ENCODE measurements around the gene ACSS3. TPM values are rescaled to one million over a fixed set of nuclear protein-coding genes. Genes with fewer than 3 reads are reported as not detected.

Gene ACSS3
- total RNA-seq, 1 donor from 2014 or later = not detected

DNA sequence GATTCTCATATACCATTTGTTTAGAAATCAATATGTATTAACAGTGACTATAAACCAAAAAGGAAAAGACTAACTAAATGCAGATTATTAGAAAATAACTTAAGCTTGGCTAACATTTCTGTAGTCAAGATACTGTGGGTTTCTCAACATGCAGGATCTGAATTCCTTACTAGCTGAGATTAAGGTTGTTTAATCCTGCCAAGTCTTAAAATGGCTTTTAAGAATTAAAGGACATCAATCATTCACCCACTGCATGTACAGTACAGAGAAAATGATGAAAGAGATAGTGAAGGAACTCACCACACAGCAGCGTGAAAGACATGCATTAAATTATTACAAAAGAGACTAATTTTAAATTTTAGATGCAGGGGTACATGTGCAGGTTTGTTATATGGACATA lies 3.8 kb downstream of the ACSS3 start:
- no peak overlapping the region for H3K27ac Mint-ChIP-seq
- intact Hi-C loops (cut with micrococcal nuclease) = no loop called here
- no peaks in the 10 kb centered on the region for H3K36me3 Mint-ChIP-seq (ENCODE audit: low read depth)
- H3K4me1 Mint-ChIP-seq (ENCODE audit: low read depth) = no peaks in the 10 kb centered on the region
- DNase-seq (ENCODE audit: low spot score) = no peak
- no peak overlapping the region for H3K4me3 Mint-ChIP-seq (ENCODE audit: low read depth)
- H3K27me3 Mint-ChIP-seq (ENCODE audit: low read depth) = peaks cover 8% of the 10 kb centered on the region
- H3K9me3 Mint-ChIP-seq = no peaks in the 10 kb centered on the region

DNA sequence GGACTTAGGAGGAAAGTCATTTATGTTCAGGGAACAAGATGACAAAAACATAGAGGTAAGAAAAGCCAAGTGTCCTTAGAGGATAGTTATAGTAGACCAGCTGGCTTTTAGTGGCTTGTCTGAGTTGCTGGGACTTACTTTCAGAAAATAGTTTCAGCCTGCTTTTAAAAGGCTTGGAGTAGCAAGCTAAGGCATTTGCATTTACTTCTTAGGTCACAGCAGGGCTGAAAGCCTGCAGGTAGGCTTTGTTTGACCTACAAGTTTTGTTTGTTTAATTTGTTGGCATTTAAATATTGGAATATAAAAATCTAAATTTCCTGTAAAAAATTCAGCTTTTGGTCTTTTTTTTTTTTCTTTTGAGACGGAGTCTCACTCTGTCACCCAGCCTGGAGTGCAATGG lies 5.1 kb downstream of the ACSS3 start:
- intact Hi-C loops (cut with micrococcal nuclease) = no loop called here
- no peaks in the 10 kb centered on the region for H3K36me3 Mint-ChIP-seq (ENCODE audit: low read depth)
- no peak overlapping the region for H3K4me3 Mint-ChIP-seq (ENCODE audit: low read depth)
- DNase-seq (ENCODE audit: low spot score) = no peak
- H3K9me3 Mint-ChIP-seq = no peaks in the 10 kb centered on the region
- peaks cover 3% of the 10 kb centered on the region for H3K27me3 Mint-ChIP-seq (ENCODE audit: low read depth)
- no peak overlapping the region for H3K27ac Mint-ChIP-seq
- no peaks in the 10 kb centered on the region for H3K4me1 Mint-ChIP-seq (ENCODE audit: low read depth)

DNA sequence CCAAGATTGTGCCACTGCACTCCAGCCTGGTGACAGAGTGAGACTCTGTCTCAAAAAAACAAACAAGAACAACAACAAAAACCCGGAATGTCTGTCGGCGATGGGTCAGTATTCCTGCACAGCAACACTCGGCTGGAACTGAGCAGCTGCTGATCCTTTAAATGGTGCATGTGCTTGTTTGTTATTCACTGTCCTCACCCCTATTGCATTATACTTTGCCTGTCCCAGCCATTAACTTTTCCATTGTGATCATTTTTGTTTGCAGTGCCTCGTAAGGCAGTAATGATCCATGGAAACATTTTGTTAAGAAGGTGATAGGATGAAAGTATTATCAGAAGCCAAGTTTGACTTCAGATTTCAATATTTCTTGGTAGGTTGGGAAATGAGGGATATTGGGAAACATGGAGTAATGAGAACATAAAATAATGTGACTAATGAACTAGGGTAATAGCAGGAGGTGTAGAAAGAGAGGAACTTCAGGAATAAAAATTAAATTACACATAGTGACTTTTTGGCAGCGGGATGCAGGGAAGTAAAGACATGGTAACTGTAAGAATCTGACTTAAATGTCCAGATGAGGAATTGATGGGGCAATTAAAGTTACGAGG lies 6.1 kb downstream of the ACSS3 start:
- H3K4me3 Mint-ChIP-seq (ENCODE audit: low read depth) = no peak overlapping the region

DNA sequence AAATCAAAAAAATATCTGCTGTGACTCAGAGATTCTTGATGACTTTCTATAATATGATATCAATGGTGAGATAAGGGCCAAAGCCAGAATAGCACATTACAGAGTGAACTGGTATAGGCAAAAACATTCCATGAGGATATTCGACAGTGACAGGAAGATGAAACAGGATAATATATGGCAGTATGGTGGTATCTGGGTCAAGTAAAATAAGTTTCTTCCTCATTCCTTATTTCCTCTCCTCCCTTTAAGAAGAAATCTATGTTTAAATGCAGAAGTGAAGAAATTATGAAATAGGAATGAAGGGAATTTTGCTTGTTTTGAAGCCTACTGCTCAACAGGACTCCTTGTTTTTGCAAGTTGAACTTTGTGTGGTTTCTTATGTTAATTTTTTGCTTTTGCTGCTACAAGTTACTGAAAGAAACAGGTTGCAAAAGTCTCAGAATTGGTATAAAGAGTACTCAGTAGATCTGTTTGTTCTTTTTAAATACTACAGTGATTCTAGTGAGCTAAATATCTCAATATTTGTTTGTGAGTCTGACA lies 7.0 kb downstream of the ACSS3 start:
- intact Hi-C loops (cut with micrococcal nuclease) = no loop called here
- Mint-ChIP-seq H3K9me3 (no peaks in the 10 kb centered on the region), H3K4me1 (ENCODE audit: low read depth) (no peaks in the 10 kb centered on the region), H3K36me3 (ENCODE audit: low read depth) (no peaks in the 10 kb centered on the region), H3K27me3 (ENCODE audit: low read depth) (no peaks in the 10 kb centered on the region), H3K4me3 (ENCODE audit: low read depth) (no peak overlapping the region), H3K27ac (no peak overlapping the region)
- no peak for DNase-seq (ENCODE audit: low spot score)

More for the DNA sequence above, 6.1 kb downstream of the ACSS3 start:
- no peak for DNase-seq (ENCODE audit: low spot score)
- Mint-ChIP-seq H3K36me3 (ENCODE audit: low read depth) (no peaks in the 10 kb centered on the region), H3K4me1 (ENCODE audit: low read depth) (no peaks in the 10 kb centered on the region), H3K27ac (no peak overlapping the region), H3K9me3 (no peaks in the 10 kb centered on the region), H3K27me3 (ENCODE audit: low read depth) (no peaks in the 10 kb centered on the region)
- intact Hi-C loops (cut with micrococcal nuclease) = no loop called here

DNA sequence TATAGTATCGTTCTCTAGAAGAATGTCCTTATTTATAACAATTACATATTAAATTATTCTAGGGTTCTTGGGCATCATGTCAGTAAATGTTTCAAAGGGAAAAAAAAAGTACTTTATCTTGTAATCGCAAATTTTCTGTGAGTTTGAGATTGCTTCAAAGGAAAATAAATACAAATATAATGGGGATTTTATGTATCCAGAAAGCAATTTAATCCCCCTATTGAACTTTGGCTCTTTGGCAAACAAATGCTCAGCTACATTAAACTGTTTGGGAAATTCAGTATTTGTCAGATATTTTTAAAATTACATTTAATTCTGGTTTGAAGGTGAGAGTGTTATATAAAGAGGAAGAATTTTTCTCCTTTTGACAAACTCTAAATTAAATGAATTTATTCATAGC lies 8.0 kb downstream of the ACSS3 start:
- no peak overlapping the region for H3K4me3 Mint-ChIP-seq (ENCODE audit: low read depth)
- H3K9me3 Mint-ChIP-seq = no peaks in the 10 kb centered on the region
- no peaks in the 10 kb centered on the region for H3K36me3 Mint-ChIP-seq (ENCODE audit: low read depth)
- no peak overlapping the region for H3K27ac Mint-ChIP-seq
- no peaks in the 10 kb centered on the region for H3K4me1 Mint-ChIP-seq (ENCODE audit: low read depth)
- intact Hi-C loops (cut with micrococcal nuclease) = no loop called here
- H3K27me3 Mint-ChIP-seq (ENCODE audit: low read depth) = no peaks in the 10 kb centered on the region
- no peak for DNase-seq (ENCODE audit: low spot score)

DNA sequence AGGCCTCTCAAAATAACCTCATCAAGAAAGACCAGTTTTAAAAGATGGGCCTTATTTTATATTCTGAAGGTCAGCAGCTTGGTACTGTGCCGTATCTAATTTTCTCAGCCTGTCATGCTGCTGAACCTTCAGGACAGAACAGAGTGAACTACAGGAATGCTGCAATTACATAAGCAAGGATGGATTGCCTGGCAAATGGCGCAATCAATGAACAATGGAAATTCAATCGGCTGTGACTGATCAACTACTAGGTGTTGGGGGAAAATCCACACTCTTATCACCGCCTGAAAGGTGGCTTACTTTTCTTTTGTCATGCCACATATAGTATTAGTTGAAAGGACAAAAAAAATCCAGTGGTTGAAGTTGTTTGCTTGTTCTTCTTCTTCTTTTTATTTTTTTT lies 8.5 kb downstream of the ACSS3 start:
- Mint-ChIP-seq H3K4me3 (ENCODE audit: low read depth) (no peak overlapping the region), H3K27me3 (ENCODE audit: low read depth) (no peaks in the 10 kb centered on the region), H3K4me1 (ENCODE audit: low read depth) (no peaks in the 10 kb centered on the region), H3K9me3 (no peaks in the 10 kb centered on the region), H3K36me3 (ENCODE audit: low read depth) (no peaks in the 10 kb centered on the region), H3K27ac (no peak overlapping the region)
- intact Hi-C loops (cut with micrococcal nuclease) = no loop called here
- no peak for DNase-seq (ENCODE audit: low spot score)

DNA sequence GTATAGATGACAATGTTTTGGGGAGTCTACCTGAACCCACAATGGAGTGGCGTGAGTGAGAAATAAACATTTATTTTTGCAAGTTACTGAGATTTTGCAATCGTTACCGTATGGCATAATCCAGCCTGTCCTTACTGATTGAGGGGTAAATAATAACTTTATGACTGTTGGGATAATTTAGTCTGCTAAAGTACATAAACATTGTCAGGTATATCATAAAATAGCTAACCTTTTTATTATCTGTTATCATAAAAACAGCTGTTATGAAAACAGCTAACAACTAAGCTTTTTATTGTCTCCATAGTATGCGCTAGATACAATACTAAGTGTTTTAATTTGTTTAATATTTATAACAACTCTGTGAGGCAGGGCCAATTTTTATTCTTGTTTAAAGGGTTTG lies 10.3 kb downstream of the ACSS3 start:
- Mint-ChIP-seq H3K36me3 (ENCODE audit: low read depth) (no peaks in the 10 kb centered on the region), H3K9me3 (no peaks in the 10 kb centered on the region), H3K4me1 (ENCODE audit: low read depth) (no peaks in the 10 kb centered on the region), H3K4me3 (ENCODE audit: low read depth) (no peak overlapping the region), H3K27me3 (ENCODE audit: low read depth) (no peaks in the 10 kb centered on the region), H3K27ac (no peak overlapping the region)
- intact Hi-C loops (cut with micrococcal nuclease) = no loop called here
- no peak for DNase-seq (ENCODE audit: low spot score)

DNA sequence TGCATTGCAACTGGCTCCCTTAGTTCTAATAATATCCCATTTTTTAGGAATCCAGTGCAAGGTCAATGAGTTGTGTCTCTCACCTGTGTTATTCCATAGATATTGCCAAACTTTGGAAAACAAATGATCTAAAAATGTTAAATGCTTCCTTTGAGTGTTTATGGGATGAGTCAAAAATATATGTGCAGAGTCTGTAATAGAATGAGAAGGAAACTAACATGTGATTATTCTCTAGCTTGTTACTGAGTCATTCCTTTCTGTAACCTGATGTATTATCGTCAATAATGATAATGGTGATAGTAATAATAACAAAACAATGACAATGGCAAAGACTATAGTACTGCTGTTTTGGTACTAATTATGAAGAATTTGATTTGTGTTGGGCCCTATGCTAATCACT lies 11.5 kb downstream of the ACSS3 start:
- intact Hi-C loops (cut with micrococcal nuclease) = no loop called here
- H3K27ac Mint-ChIP-seq = no peak overlapping the region
- H3K27me3 Mint-ChIP-seq (ENCODE audit: low read depth) = no peaks in the 10 kb centered on the region
- no peak for DNase-seq (ENCODE audit: low spot score)
- H3K9me3 Mint-ChIP-seq = no peaks in the 10 kb centered on the region
- H3K4me3 Mint-ChIP-seq (ENCODE audit: low read depth) = no peak overlapping the region
- H3K36me3 Mint-ChIP-seq (ENCODE audit: low read depth) = no peaks in the 10 kb centered on the region
- H3K4me1 Mint-ChIP-seq (ENCODE audit: low read depth) = no peaks in the 10 kb centered on the region

DNA sequence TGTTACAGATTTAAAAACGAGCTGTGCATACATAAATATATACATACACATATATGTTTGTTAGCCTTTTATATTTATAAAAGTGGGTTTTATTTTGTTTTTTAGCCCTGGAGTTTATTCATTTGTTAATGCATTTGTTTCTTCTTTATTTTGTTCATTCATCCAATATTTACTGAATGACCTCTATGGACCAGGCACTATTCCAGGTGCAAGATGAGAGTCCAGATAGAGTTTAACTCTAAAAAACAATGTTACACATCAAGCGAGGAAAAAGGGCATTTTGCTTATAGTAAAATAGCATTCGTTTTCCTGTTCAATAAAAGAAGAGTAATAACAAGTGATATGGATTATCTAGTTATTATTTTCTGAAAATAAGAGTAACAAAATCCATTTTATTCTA lies 14.2 kb downstream of the ACSS3 start:
- Mint-ChIP-seq H3K36me3 (ENCODE audit: low read depth) (no peaks in the 10 kb centered on the region), H3K27me3 (ENCODE audit: low read depth) (no peaks in the 10 kb centered on the region), H3K4me1 (ENCODE audit: low read depth) (no peaks in the 10 kb centered on the region), H3K9me3 (no peaks in the 10 kb centered on the region), H3K4me3 (ENCODE audit: low read depth) (no peak overlapping the region), H3K27ac (no peak overlapping the region)
- no peak for DNase-seq (ENCODE audit: low spot score)
- intact Hi-C loops (cut with micrococcal nuclease) = no loop called here

DNA sequence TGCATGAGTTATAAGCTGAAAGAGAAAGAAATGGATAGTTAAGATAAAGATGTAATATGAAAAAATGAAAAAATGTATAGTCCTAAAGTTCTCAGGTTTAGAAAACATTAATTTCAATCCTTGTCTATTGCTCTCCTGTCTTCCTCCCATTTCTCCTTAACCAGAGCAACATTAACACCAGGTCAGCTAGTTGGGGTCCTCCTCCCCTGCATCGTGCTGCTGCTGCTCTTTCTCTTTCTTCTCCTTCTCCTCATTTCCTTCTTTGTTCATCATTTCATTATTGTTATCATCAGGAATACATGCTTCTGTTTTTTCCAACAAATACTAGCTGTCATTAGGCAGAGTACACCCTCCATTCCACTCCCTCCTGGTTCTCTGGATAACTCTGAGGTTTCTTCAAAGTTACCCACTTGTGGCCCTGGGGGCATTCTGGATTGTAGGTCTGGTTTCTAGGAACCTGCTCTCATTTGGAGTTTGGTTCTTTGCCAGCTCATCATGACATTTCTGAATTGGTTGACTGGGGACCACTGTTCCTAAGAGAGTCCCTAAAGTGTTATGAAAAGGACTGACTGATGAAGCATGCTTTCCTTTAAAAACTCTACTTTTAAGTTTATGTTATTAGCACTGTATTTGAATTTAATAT lies 17.0 kb downstream of the ACSS3 start:
- no peak overlapping the region for H3K4me3 Mint-ChIP-seq (ENCODE audit: low read depth)
- H3K27me3 Mint-ChIP-seq (ENCODE audit: low read depth) = no peaks in the 10 kb centered on the region
- no peak for DNase-seq (ENCODE audit: low spot score)
- H3K9me3 Mint-ChIP-seq = no peaks in the 10 kb centered on the region
- H3K4me1 Mint-ChIP-seq (ENCODE audit: low read depth) = no peaks in the 10 kb centered on the region
- H3K27ac Mint-ChIP-seq = no peak overlapping the region
- no peaks in the 10 kb centered on the region for H3K36me3 Mint-ChIP-seq (ENCODE audit: low read depth)
- intact Hi-C loops (cut with micrococcal nuclease) = no loop called here

DNA sequence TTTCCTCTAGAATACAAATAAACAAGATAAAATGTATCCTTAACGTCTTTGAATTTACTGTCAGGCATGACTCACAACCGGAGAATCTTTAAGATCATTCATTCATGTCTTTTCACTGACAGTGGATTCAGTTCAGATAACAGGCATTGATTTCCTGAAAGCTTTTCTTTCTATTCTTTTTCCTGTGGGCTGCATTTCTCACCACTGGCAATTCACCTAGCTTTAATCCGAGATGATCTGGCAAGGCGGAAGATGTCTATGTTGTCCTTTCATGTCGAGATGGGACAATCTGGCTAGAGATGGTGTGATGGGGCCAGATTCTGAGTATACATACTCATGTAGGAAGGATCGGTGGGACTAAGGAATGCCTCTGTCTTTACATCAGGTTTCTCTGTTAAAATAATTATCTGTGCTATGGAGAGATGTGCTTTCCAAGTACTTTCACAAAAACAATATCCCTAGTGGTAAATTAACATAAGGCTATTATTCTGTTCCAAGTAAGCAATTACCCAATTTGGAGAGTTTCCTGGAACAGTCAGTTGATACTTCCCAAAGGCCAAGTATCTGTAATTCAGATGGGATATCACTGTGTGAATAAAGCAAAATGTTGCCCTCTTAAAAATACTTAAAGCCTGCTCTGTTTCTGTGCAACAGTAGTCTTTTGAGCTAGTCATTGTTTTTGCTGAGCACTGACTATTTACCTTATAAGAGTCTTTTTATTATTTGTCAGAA lies 17.8 kb downstream of the ACSS3 start:
- H3K4me1 Mint-ChIP-seq (ENCODE audit: low read depth) = no peaks in the 10 kb centered on the region
- intact Hi-C loops (cut with micrococcal nuclease) = no loop called here
- no peaks in the 10 kb centered on the region for H3K9me3 Mint-ChIP-seq
- no peak overlapping the region for H3K27ac Mint-ChIP-seq
- no peaks in the 10 kb centered on the region for H3K27me3 Mint-ChIP-seq (ENCODE audit: low read depth)
- H3K4me3 Mint-ChIP-seq (ENCODE audit: low read depth) = no peak overlapping the region
- DNase-seq (ENCODE audit: low spot score) = no peak
- H3K36me3 Mint-ChIP-seq (ENCODE audit: low read depth) = no peaks in the 10 kb centered on the region

DNA sequence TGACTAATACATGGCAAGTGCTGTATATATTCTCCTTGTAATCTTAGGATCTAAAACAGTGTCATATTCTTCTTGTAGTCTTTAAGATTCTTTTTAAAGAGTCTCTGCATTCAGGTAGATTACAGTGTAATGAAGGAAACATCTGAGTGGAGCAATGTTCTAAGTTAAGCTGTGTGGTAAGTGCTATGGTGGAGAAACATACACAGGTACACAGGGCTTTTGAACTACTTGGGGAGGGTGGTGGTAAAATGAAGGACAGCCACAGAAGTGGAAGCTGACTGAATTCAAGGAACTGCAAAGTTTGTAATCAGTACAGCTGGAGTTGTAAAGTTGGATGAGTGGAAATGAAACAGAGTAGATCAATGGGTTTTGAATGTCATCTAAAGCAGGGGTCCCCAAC lies 27.8 kb downstream of the ACSS3 start:
- intact Hi-C loops (cut with micrococcal nuclease) = no loop called here
- H3K9me3 Mint-ChIP-seq = no peaks in the 10 kb centered on the region
- DNase-seq (ENCODE audit: low spot score) = no peak
- no peak overlapping the region for H3K4me3 Mint-ChIP-seq (ENCODE audit: low read depth)
- H3K36me3 Mint-ChIP-seq (ENCODE audit: low read depth) = no peaks in the 10 kb centered on the region
- H3K27ac Mint-ChIP-seq = no peak overlapping the region
- no peaks in the 10 kb centered on the region for H3K4me1 Mint-ChIP-seq (ENCODE audit: low read depth)
- no peaks in the 10 kb centered on the region for H3K27me3 Mint-ChIP-seq (ENCODE audit: low read depth)

DNA sequence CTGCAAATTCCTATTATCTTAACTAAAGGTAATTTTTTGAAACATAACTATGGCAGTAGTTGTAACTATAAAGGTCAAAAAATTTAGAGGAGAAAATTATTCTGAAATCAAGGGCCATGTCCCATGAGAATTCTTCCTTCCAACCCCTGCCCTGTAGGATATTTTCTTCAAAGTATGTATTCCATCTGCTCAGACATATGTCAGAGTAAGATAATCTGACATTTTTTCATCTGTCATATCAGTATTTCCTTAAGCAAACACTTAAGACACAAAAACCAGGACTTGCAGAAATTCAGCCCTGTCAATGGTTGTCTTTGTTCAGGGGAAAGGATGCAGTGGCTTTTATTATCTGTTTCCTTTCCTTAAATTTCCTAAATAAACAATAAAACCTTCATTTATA lies 36.3 kb downstream of the ACSS3 start:
- no peaks in the 10 kb centered on the region for H3K9me3 Mint-ChIP-seq
- no peaks in the 10 kb centered on the region for H3K36me3 Mint-ChIP-seq (ENCODE audit: low read depth)
- no peak overlapping the region for H3K27ac Mint-ChIP-seq
- no peaks in the 10 kb centered on the region for H3K27me3 Mint-ChIP-seq (ENCODE audit: low read depth)
- DNase-seq (ENCODE audit: low spot score) = no peak
- intact Hi-C loops (cut with micrococcal nuclease) = no loop called here
- H3K4me3 Mint-ChIP-seq (ENCODE audit: low read depth) = no peak overlapping the region
- H3K4me1 Mint-ChIP-seq (ENCODE audit: low read depth) = no peaks in the 10 kb centered on the region
